Activated T-cell treated with anti-CD3 and anti-CD28 coated beads for 48 hours (primary cell): ENCODE measurements around the gene GPR141.

Experiments
- DNase-seq: peaks from one replicate; pipeline ENCODE4 v3.0.0-alpha.2; 2020; ENCODE audit warnings: low read depth

GPR141 gene

GRCh38 chr7:37683246-37684120, at the start of gene GPR141:
Gene GPR141 (plus strand): TSS chr7:37683766. CDS start chr7:37740394, 56,628 bp downstream.
- DNase-seq, result no peak

GRCh38 chr7:37635346-37635745, 48.2 kb upstream of the GPR141 start:
- no peak for DNase-seq

- no peak for DNase-seq
These were observed 41.5 kb upstream of the GPR141 start for GRCh38 chr7:37642028-37642540.

GRCh38 chr7:37643876-37644275, 39.7 kb upstream of the GPR141 start:
- no peak for DNase-seq

- DNase-seq, result no peak
These were observed 38.1 kb upstream of the GPR141 start for GRCh38 chr7:37645282-37646050.

- no peak for DNase-seq
These were observed 26.5 kb upstream of the GPR141 start for GRCh38 chr7:37656913-37657530.

- no peak for DNase-seq
These were observed 25.8 kb upstream of the GPR141 start for GRCh38 chr7:37657816-37658215.

GRCh38 chr7:37659971-37660565, 23.5 kb upstream of the GPR141 start:
- DNase-seq, result no peak

- DNase-seq, result no peak
These were observed 23.0 kb upstream of the GPR141 start for GRCh38 chr7:37660614-37661013.

- DNase-seq, result no peak
These were observed 19.9 kb upstream of the GPR141 start for GRCh38 chr7:37663693-37664092.

- no peak for DNase-seq
These were observed 18.1 kb upstream of the GPR141 start for GRCh38 chr7:37665352-37666022.

GRCh38 chr7:37666026-37666799, 17.4 kb upstream of the GPR141 start:
- DNase-seq, result no peak

GRCh38 chr7:37669818-37670217, 13.7 kb upstream of the GPR141 start:
- no peak for DNase-seq

- no peak for DNase-seq
These were observed 13.1 kb upstream of the GPR141 start for GRCh38 chr7:37670436-37670835.

GRCh38 chr7:37671876-37672275, 11.7 kb upstream of the GPR141 start:
- no peak for DNase-seq

GRCh38 chr7:37672926-37673325, 10.6 kb upstream of the GPR141 start:
- no peak for DNase-seq

GRCh38 chr7:37673523-37673922, 10.0 kb upstream of the GPR141 start:
- no peak for DNase-seq

GRCh38 chr7:37674531-37674930, 9.0 kb upstream of the GPR141 start:
- no peak for DNase-seq

GRCh38 chr7:37675749-37676148, 7.8 kb upstream of the GPR141 start:
- DNase-seq, result no peak

- DNase-seq, result no peak
These were observed 1.4 kb downstream of the GPR141 start for GRCh38 chr7:37684927-37685326.
